ENCODE results near the gene CNOT10.

Gene CNOT10

DNA sequence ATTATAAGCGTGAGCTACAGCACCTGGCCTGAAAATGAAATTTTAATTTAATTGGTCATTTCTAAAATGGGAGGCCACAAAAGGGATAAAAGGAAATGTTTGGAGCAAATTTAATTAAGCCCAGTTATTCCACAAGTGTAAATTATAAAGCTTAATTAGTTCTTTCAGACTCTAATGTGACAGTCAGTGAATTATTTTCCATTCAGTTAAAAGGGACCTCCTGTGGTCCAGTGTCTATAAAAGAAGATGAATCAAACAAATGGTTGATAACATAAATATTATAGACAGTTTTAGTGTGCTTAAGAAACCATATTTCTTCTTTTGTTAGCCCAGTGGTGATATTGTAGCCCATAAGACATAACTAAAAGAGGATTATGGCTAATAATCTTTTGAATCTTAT lies 66.4 kb downstream of the CNOT10 start:
- DNase-seq (ENCODE audit: low read depth), result no peak
- no peak overlapping the region for H3K4me3 ChIP-seq (ENCODE audit: low read depth, low read length)
- TF ChIP-seq CTCF (IDR thresholded peaks at IDR 0.05; ENCODE audit: low read depth, low read length, missing control alignments), result no peak

DNA sequence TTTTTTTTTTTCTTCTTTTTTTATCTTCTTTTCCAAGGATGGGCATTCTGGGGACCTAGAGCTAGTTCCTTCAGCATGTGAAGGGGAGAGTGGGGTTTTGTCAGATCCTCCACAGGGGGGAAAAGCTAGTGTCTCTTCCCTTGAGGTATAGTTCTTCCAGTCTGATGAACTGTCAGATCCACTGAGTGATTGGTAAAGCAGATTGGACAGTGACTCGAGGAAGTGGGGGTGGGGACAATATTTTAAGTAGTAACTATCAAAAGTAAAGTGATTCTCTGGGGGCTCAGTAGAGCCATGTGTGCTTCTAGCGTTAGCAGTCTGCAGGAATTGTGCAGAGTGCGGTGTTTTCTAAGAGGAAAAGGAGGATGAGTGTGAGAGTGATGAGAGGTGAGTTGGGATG lies 70.8 kb downstream of the CNOT10 start:
- no peak overlapping the region for H3K4me3 ChIP-seq (ENCODE audit: low read depth, low read length)
- TF ChIP-seq CTCF (IDR thresholded peaks at IDR 0.05; ENCODE audit: low read depth, low read length, missing control alignments), result no peak

GRCh38 chr3:32757618-32758374 lies 72.8 kb downstream of the CNOT10 start:
- DNase-seq (ENCODE audit: low read depth), result no peak
- no peak for TF ChIP-seq CTCF (IDR thresholded peaks at IDR 0.05; ENCODE audit: low read depth, low read length, missing control alignments)
- no peak overlapping the region for H3K4me3 ChIP-seq (ENCODE audit: low read depth, low read length)

More for the DNA sequence above, 70.8 kb downstream of the CNOT10 start:
- no peak for DNase-seq (ENCODE audit: low read depth)

GRCh38 chr3:32758375-32758753 lies 73.4 kb downstream of the CNOT10 start:
- no peak for DNase-seq (ENCODE audit: low read depth)
- no peak overlapping the region for H3K4me3 ChIP-seq (ENCODE audit: low read depth, low read length)
- TF ChIP-seq CTCF (IDR thresholded peaks at IDR 0.05; ENCODE audit: low read depth, low read length, missing control alignments), result no peak

DNA sequence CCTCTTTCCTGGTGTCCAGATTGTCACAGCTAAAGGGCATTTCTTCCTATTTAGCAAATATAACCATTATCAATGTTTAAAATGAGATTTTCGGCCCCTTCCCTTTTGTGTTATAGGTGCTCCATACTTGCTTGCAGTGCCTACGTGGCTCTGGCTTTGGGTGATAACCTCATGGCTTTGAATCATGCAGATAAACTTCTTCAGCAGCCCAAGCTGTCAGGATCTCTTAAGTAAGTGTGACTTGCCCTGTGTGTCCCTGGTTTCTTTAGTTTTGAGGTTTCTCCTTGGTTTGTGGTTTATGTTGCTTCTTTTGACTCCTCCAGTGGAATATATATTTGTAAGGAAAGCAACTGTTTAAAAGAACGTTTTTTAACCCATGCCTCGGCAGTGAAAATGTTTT lies 74.4 kb downstream of the CNOT10 start:
- no peak for TF ChIP-seq CTCF (IDR thresholded peaks at IDR 0.05; ENCODE audit: low read depth, low read length, missing control alignments)
- DNase-seq (ENCODE audit: low read depth), result no peak

GRCh38 chr3:32764481-32764880 lies 79.5 kb downstream of the CNOT10 start:
- TF ChIP-seq CTCF (IDR thresholded peaks at IDR 0.05; ENCODE audit: low read depth, low read length, missing control alignments), result no peak
- DNase-seq (ENCODE audit: low read depth), result no peak
- H3K4me3 ChIP-seq (ENCODE audit: low read depth, low read length), result no peak overlapping the region

More for the DNA sequence above, 74.4 kb downstream of the CNOT10 start:
- H3K4me3 ChIP-seq (ENCODE audit: low read depth, low read length), result no peak overlapping the region

- no peak overlapping the region for H3K4me3 ChIP-seq (ENCODE audit: low read depth, low read length)
- no peak for TF ChIP-seq CTCF (IDR thresholded peaks at IDR 0.05; ENCODE audit: low read depth, low read length, missing control alignments)
- DNase-seq (ENCODE audit: low read depth), result no peak
These were observed 93.4 kb downstream of the CNOT10 start for GRCh38 chr3:32778389-32778788.
